ENCODE results near the gene CNTN4.

CNTN4 gene

DNA sequence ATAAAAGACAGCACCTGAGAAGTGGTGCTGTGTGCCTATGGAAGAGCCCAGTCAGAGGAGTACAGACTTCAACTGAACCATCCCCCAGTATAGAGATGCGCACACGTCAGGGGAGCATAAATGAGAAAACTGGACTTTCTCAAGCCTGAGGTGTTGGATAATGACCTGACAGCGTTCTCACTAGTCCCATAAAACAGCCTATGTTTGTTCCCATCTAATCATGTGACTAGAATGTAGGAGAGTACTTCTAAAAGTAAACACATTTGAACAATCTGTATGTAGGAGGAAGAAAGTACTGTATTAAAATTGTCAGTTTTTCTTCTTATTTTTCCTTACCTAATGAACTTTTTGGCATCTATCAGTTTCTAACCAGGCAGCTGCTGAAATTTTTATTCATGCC is 498.9 kb downstream of the CNTN4 start:
- DNase-seq (ENCODE audit: low read depth) = no peak

- no peak for DNase-seq (ENCODE audit: low read depth)
Measured at GRCh38 chr3:2599471-2599870, 500.8 kb downstream of the CNTN4 start.

- no peak for DNase-seq (ENCODE audit: low read depth)
Measured at GRCh38 chr3:2603692-2604289, 505.1 kb downstream of the CNTN4 start.

- DNase-seq (ENCODE audit: low read depth) = no peak
Measured at GRCh38 chr3:2614578-2614977, 515.9 kb downstream of the CNTN4 start.

DNA sequence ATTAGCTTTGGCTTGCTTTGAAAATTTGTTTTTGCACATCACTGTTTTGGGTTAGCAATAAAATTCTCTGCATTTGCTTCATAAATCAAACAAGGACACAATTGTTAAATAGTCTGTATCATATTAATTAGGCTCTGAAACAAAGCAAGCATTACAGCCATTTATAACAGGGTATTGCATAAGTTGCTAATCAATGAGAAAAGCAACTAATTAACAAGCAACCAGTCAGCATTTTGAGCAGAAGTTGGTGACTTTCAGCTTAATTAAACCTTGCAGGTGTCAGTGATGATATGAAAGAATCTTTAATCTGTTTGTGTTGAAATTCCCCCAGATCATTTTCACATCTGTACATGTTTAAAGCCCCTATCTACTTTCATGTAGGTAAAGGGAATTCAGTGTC is 516.4 kb downstream of the CNTN4 start:
- no peak for DNase-seq (ENCODE audit: low read depth)

DNA sequence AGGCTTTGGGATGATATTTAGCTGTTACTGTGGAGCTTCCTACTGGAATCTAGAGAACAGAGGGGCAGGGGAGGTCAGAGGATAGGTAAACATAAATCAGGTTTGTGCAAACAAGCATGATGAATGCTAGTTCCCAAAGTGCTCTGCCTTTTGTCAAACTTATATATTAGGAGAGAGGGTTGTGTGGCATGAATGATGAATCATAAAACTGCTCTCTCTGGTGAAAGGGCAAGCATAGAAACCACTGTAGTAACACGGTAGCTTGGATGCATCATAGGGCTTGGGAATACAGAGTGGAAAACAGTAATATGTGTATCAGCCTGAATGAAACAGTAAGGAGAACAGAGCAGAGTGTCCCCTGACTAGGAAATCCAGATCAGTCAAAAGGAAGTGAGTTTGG is 524.8 kb downstream of the CNTN4 start:
- DNase-seq (ENCODE audit: low read depth) = no peak

GRCh38 chr3:2628117-2628516 is 529.5 kb downstream of the CNTN4 start:
- no peak for DNase-seq (ENCODE audit: low read depth)

GRCh38 chr3:2635511-2635910 is 536.8 kb downstream of the CNTN4 start:
- no peak for DNase-seq (ENCODE audit: low read depth)

- DNase-seq (ENCODE audit: low read depth) = no peak
Measured at GRCh38 chr3:2643606-2644005, 544.9 kb downstream of the CNTN4 start.

DNA sequence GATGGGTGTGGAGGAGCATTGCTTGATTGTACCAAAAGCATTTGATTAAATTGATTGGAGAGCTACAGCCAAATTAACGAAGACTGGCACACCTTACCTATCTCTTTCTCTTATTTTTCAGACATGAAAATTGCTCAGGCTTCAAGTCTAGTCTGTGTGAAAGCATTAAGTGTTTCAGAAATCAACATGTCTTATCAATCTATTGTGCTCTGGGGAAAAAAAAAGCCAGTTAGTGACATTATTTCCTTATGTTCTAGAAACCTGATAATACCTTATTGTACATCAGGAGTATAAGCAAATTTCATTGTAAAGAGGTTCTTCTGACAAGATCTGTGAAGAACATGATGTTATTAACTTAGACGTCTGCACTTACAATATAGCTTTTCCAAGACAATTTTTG is 546.3 kb downstream of the CNTN4 start:
- DNase-seq (ENCODE audit: low read depth) = no peak

- no peak for DNase-seq (ENCODE audit: low read depth)
Measured at GRCh38 chr3:2650746-2651145, 552.1 kb downstream of the CNTN4 start.

- DNase-seq (ENCODE audit: low read depth) = no peak
Measured at GRCh38 chr3:2652386-2652785, 553.7 kb downstream of the CNTN4 start.

DNA sequence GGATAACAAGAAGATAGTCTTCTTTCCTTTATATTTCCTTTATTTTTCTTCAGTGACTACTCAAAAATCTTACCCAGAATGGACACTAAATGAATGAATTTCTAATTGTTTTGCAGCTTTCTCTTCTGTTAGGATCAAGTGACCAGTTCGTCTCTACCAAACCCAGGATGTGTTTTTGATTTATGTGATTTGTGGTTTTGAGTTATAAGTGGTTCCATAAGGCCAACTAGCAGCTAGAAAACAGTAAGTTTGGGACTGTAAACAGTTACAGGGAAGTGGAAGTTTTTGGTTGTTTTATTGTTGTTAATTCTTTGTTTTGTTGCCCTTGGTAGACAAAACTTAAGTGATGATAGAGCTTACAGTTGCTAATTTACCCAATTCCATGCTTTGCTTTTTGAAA is 555.0 kb downstream of the CNTN4 start:
- DNase-seq (ENCODE audit: low read depth) = no peak

DNA sequence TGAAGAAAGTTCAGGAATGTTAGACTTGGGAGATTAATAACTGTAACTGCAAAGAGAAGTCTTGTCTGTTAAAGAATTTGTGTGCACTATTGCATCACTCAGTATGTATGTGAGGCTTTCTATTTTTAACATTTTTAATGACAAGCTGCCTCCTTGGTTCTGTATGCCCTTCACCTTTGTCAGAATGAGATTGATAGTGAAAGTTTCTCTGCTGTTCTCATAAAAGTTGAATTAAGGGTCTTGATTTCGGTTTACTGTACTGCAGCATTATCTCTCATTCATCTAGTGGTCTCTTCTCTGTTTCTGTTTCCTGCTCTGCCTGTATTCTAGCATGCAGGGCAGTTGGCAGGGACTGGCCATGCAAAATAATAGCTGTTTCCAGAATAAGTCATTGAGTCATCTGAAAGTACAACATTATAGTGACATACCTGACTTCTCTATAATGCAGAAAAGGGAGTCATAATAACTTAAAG is 556.6 kb downstream of the CNTN4 start:
- DNase-seq (ENCODE audit: low read depth) = no peak

DNA sequence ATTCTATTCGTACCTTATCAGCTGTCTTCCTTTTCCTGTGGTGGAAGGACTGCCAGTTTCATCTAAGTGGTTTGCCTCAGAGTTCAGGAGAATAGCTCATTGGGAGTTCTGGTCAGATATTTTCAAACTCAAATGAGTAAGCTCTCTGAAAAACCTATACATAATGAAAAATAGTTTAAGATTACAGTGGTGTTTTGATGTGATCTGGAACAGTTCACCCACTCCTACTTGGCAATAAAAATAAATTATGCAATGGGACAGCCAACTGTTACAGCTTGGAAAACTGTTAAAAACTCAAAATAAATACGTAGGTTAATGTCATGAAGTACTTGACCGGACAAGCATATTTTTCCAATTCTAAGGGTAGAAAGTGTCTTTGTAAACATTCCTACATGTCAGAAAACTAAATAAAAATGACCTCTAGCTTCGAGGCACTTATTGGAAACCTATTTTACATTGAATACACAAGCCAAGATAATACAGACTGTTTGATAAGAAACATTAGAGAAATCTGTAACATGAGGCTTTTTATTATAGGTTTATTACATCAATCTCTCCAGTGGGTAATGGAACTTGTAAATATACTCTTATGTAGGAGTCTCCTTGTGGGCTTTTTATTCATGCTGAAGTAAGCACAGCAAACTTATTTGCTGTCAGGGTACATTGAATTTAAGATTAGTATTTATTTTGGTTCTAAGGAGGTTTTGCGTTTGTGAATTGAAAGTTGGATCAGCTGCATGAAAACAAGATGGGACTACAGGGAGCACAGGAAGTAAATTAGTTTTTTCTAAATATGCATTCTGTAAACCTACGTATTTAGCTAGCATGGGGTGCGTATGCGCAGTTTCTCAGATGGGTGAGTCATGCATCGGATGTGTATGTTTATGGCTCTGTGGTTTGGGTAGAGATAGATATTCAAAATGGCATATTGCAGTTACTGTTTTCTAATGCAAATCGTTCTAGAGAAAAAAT is 558.4 kb downstream of the CNTN4 start:
- no peak for DNase-seq (ENCODE audit: low read depth)

- DNase-seq (ENCODE audit: low read depth) = no peak
Measured at GRCh38 chr3:2657971-2658370, 559.3 kb downstream of the CNTN4 start.

DNA sequence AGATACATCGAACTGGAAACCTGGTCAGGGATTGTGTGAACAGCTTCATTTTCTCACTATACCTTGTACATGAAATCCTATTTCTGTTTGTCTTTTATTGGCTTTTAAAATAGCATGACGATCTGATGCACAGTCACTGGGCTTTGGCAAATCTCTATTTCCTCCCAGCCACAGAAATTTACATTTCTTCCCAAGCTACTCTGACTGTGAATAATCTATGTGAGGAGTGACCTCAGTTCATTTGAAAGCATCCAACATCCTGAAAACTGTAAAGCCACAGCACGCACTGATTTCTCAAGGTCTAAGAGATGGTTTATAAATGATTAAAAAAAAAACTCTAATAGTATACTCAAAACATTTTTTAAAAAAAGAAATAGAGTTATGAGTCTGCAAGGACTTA is 561.2 kb downstream of the CNTN4 start:
- DNase-seq (ENCODE audit: low read depth) = no peak

- DNase-seq (ENCODE audit: low read depth) = no peak
Measured at GRCh38 chr3:2661078-2661477, 562.4 kb downstream of the CNTN4 start.

GRCh38 chr3:2677501-2677900 is 578.8 kb downstream of the CNTN4 start:
- DNase-seq (ENCODE audit: low read depth) = no peak

- DNase-seq (ENCODE audit: low read depth) = no peak
Measured at GRCh38 chr3:2680236-2680635, 581.6 kb downstream of the CNTN4 start.

GRCh38 chr3:2684046-2684445 is 585.4 kb downstream of the CNTN4 start:
- DNase-seq (ENCODE audit: low read depth) = no peak

DNA sequence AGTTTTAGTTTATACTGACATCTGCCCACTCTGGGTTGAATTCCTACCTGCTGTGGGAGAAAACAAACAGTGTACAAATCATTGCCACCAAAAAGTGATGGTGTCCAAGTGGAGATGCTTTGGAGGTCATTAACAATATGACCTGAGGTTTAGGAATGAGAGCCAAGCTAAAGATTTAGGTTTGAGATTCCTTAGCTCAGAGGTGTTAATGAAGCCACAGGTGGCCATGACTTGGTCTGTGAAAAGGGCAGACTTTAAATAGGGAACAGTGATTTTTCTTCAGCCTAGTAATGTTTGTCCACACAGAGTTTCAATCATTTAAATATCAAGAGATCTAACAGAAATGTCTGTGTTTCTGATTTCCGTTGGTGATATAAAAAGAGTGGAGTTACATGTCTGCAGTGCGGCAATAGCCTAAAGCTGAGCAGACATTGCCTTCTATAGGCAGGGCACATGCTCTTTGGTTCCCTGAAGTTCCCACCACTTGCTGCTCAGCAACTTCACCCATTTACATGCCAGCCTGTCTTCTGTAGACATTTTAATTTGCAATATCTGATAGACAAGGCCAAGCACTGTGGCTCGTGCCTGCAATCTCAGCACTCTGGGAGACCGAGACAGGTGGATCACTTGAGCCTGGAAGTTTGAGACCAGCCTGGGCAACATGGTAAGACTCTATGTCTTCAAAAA is 588.3 kb downstream of the CNTN4 start:
- no peak for DNase-seq (ENCODE audit: low read depth)

DNA sequence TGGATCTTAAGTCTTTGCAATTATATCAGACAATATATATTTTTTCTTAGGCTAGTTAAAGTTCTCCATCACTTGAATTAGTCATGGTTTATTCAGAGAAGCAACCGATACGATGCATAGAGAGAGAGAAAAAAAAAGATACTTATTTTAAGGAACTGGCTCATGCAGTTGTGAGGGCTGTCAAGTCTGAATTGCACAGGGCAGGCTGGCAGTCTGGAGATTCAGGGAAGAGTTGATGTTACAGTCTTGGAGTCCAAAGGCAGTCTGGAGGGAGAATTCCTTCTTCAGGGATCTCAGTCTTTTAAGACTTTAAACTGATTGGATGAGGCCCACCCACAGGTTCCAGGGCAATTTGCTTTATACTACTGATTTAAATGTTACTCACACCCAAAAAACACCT is 598.9 kb downstream of the CNTN4 start:
- no peak for DNase-seq (ENCODE audit: low read depth)
